ENCODE data around the gene KRT74. TPM values are rescaled to one million over a fixed set of nuclear protein-coding genes. Genes with fewer than 3 reads are reported as not detected.

Gene KRT74
- total and polyA plus RNA-seq, 4 donors = not detected

DNA sequence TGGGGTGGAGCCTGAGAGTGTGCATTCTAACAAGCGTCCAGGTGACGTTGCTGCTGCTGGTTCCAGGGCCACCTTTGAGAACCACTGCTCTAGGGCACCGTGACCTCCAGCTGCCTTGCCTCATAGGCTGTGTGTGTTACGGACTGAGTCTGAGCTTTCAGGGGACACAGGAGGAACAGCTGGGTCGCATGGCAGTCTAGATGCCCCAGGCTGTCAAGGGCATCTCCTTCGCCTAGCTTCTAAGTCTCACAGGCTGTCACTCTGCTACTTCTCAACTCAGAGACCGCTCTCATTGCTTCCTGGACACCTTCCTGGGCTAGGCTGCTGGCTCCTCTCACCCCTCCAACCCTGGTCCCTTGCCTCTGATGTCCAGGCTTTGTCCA, 43.8 kb upstream of the KRT74 start:
- TF ChIP-seq YY1 (IDR thresholded peaks at IDR 0.05) = no peak
- TF ChIP-seq RXRA (IDR thresholded peaks at IDR 0.05) = no peak
- TF ChIP-seq FOXA2 (IDR thresholded peaks at IDR 0.05) = no peak
- no peak for TF ChIP-seq TAF1 (conservative IDR thresholded peaks at IDR 0.05)
- TF ChIP-seq, protein P1, sequence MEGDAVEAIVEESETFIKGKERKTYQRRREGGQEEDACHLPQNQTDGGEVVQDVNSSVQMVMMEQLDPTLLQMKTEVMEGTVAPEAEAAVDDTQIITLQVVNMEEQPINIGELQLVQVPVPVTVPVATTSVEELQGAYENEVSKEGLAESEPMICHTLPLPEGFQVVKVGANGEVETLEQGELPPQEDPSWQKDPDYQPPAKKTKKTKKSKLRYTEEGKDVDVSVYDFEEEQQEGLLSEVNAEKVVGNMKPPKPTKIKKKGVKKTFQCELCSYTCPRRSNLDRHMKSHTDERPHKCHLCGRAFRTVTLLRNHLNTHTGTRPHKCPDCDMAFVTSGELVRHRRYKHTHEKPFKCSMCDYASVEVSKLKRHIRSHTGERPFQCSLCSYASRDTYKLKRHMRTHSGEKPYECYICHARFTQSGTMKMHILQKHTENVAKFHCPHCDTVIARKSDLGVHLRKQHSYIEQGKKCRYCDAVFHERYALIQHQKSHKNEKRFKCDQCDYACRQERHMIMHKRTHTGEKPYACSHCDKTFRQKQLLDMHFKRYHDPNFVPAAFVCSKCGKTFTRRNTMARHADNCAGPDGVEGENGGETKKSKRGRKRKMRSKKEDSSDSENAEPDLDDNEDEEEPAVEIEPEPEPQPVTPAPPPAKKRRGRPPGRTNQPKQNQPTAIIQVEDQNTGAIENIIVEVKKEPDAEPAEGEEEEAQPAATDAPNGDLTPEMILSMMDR (IDR thresholded peaks at IDR 0.05; ENCODE audit: low read depth, low read length, missing input control) = no peak
- no peak for TF ChIP-seq RAD21 (IDR thresholded peaks at IDR 0.05)
- TF ChIP-seq JUND (IDR thresholded peaks at IDR 0.05) = no peak
- no peak for TF ChIP-seq NR2F2 (IDR thresholded peaks at IDR 0.05)
- TF ChIP-seq, protein P2, sequence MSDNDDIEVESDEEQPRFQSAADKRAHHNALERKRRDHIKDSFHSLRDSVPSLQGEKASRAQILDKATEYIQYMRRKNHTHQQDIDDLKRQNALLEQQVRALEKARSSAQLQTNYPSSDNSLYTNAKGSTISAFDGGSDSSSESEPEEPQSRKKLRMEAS (IDR thresholded peaks at IDR 0.05) = no peak
- TF ChIP-seq, protein P3, sequence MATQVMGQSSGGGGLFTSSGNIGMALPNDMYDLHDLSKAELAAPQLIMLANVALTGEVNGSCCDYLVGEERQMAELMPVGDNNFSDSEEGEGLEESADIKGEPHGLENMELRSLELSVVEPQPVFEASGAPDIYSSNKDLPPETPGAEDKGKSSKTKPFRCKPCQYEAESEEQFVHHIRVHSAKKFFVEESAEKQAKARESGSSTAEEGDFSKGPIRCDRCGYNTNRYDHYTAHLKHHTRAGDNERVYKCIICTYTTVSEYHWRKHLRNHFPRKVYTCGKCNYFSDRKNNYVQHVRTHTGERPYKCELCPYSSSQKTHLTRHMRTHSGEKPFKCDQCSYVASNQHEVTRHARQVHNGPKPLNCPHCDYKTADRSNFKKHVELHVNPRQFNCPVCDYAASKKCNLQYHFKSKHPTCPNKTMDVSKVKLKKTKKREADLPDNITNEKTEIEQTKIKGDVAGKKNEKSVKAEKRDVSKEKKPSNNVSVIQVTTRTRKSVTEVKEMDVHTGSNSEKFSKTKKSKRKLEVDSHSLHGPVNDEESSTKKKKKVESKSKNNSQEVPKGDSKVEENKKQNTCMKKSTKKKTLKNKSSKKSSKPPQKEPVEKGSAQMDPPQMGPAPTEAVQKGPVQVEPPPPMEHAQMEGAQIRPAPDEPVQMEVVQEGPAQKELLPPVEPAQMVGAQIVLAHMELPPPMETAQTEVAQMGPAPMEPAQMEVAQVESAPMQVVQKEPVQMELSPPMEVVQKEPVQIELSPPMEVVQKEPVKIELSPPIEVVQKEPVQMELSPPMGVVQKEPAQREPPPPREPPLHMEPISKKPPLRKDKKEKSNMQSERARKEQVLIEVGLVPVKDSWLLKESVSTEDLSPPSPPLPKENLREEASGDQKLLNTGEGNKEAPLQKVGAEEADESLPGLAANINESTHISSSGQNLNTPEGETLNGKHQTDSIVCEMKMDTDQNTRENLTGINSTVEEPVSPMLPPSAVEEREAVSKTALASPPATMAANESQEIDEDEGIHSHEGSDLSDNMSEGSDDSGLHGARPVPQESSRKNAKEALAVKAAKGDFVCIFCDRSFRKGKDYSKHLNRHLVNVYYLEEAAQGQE (IDR thresholded peaks at IDR 0.05) = no peak
- TF ChIP-seq HNF4A (conservative IDR thresholded peaks at IDR 0.05) = no peak
- TF ChIP-seq, protein P4, sequence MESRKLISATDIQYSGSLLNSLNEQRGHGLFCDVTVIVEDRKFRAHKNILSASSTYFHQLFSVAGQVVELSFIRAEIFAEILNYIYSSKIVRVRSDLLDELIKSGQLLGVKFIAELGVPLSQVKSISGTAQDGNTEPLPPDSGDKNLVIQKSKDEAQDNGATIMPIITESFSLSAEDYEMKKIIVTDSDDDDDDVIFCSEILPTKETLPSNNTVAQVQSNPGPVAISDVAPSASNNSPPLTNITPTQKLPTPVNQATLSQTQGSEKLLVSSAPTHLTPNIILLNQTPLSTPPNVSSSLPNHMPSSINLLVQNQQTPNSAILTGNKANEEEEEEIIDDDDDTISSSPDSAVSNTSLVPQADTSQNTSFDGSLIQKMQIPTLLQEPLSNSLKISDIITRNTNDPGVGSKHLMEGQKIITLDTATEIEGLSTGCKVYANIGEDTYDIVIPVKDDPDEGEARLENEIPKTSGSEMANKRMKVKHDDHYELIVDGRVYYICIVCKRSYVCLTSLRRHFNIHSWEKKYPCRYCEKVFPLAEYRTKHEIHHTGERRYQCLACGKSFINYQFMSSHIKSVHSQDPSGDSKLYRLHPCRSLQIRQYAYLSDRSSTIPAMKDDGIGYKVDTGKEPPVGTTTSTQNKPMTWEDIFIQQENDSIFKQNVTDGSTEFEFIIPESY (IDR thresholded peaks at IDR 0.05) = no peak
- no peak for TF ChIP-seq EGR1 (IDR thresholded peaks at IDR 0.05; ENCODE audit: low read depth in 2 of 2)
- no peak for TF ChIP-seq HNF4G (IDR thresholded peaks at IDR 0.05)
- TF ChIP-seq GABPA (IDR thresholded peaks at IDR 0.05 in 1 of 2, conservative IDR thresholded peaks at IDR 0.05 in 1 of 2) = no peak
- TF ChIP-seq, protein P5, sequence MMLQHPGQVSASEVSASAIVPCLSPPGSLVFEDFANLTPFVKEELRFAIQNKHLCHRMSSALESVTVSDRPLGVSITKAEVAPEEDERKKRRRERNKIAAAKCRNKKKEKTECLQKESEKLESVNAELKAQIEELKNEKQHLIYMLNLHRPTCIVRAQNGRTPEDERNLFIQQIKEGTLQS (IDR thresholded peaks at IDR 0.05) = no peak
- TF ChIP-seq SP1 (IDR thresholded peaks at IDR 0.05) = no peak
- no peak for TF ChIP-seq FOXA1 (IDR thresholded peaks at IDR 0.05)
- DNase-seq (ENCODE audit: low spot score) = no peak

More for the DNA sequence above, 43.8 kb upstream of the KRT74 start:
- 78% methylated on average over 7 of the region's 7 CpGs for WGBS
- no peak overlapping the region for H3K9ac ChIP-seq (ENCODE audit: low read depth in 1 of 2, low read length in 2 of 2)
- no peaks in the 10 kb centered on the region for H3K4me1 ChIP-seq (ENCODE audit: control insufficient read depth in 4 of 4, insufficient read depth in 4 of 4, low read length in 3 of 4)
- H3K27ac ChIP-seq (ENCODE audit: low read depth in 1 of 2, low read length in 2 of 2) = no peak overlapping the region
- H3K36me3 ChIP-seq (ENCODE audit: control insufficient read depth in 4 of 4, insufficient read depth in 3 of 4, low read depth in 1 of 4, low read length in 3 of 4) = no peaks in the 10 kb centered on the region
- H3K4me3 ChIP-seq (ENCODE audit: low read depth in 1 of 3, low read length in 3 of 3) = no peak overlapping the region
- no peaks in the 10 kb centered on the region for H3K27me3 ChIP-seq (ENCODE audit: control insufficient read depth in 4 of 4, insufficient read depth in 4 of 4, low read length in 3 of 4)
- H3K9me3 ChIP-seq (ENCODE audit: control insufficient read depth in 4 of 4, low read length in 3 of 4) = no peaks in the 10 kb centered on the region

All from liver (tissue), 9 donors.